GM12878 (cell line): ENCODE results near the gene RAE1. TPM values are rescaled to one million over a fixed set of nuclear protein-coding genes. Genes with fewer than 3 reads are reported as not detected.

ENCODE experiments used
- ATAC-seq: fragments of 200-7000 bp; cut with Tn5 transposase; 3 replicates; pipeline ENCODE4 v1.9.1; 2020; ENCODE audit warnings: mild to moderate bottlenecking, moderate library complexity
- BruUV-seq: library from RNA; stranded (reverse); fragments of 400-500 nt; replicated peaks from 2 replicates; lab custom pipeline; 2021; lab: Mats Ljungman, UMichigan
- CTCF ChIA-PET: fragments of 300-600 bp; sonication (Branson Sonifier 250); formaldehyde crosslinking; extraction: SDS; loops from one replicate; lab custom pipeline; 2021; ENCODE audit warnings: inconsistent platforms; lab: Yijun Ruan, JAX
- POLR2A ChIA-PET: fragments of 350-600 bp; formaldehyde crosslinking; extraction: SDS; loops from one replicate; lab custom pipeline; 2021; ENCODE audit warnings: inconsistent platforms; lab: Charles Lee
- RAD21 ChIA-PET: fragments of 300-600 bp; sonication (Branson Sonifier 250); formaldehyde crosslinking; loops from one replicate; lab custom pipeline; 2023; ENCODE audit warnings: antibody characterized with exemption; ENCODE audit not compliant: unreplicated experiment; lab: Charles Lee
- SMC1A ChIA-PET: fragments of 300-600 bp; sonication (Branson Sonifier 250); formaldehyde crosslinking; loops from one replicate; lab custom pipeline; 2023; ENCODE audit not compliant: unreplicated experiment, uncharacterized antibody; lab: Charles Lee
- DNase-seq: peaks from one replicate; pipeline ENCODE4 v3.0.0-alpha.2; 2011; ENCODE audit warnings: low read depth, low spot score
- FAIRE-seq: peaks from 3 replicates; lab custom pipeline; 2011; peaks lifted over from hg19 to GRCh38; lab: Jason Lieb, UNC
- H2AFZ ChIP-seq: 2 replicates; pipeline ENCODE4 v1.6.0; 2011; ENCODE audit warnings: low read depth, low read length, control low read depth; ENCODE audit not compliant: control insufficient read depth
- H3K27ac ChIP-seq: 2 replicates; pipeline ENCODE4 v1.5.1; 2011; ENCODE audit warnings: control low read depth; ENCODE audit not compliant: control insufficient read depth, insufficient read depth
- H3K27me3 ChIP-seq, 2 experiments: replicated peaks in 1 of 2; 2 replicates each; pipeline versions ENCODE4 v1.6.0 to v1.6.1; 2011; ENCODE audit warnings: low read length in 1 of 2; ENCODE audit not compliant: control insufficient read depth in 2 of 2, insufficient read depth in 2 of 2
- H3K36me3 ChIP-seq, 2 experiments: 2 replicates each; pipeline ENCODE4 v1.5.1; 2011; ENCODE audit warnings: low read length in 1 of 2; ENCODE audit not compliant: control insufficient read depth in 2 of 2, insufficient read depth in 2 of 2
- H3K4me1 ChIP-seq: 2 replicates; pipeline ENCODE4 v1.6.1; 2011; ENCODE audit warnings: mild to moderate bottlenecking, low read length, moderate library complexity, mixed read lengths; ENCODE audit not compliant: control insufficient read depth, insufficient read depth
- H3K4me2 ChIP-seq: 2 replicates; pipeline ENCODE4 v1.6.0; 2011; ENCODE audit warnings: control low read depth; ENCODE audit not compliant: control insufficient read depth, insufficient read depth
- H3K4me3 ChIP-seq: fragments of 200-600 bp; sonication (generic); 2 replicates; pipeline ENCODE4 v1.5.1; 2016
- H3K79me2 ChIP-seq: 2 replicates; pipeline ENCODE4 v1.6.0; 2011; ENCODE audit warnings: low read length; ENCODE audit not compliant: control insufficient read depth, insufficient read depth
- H3K9ac ChIP-seq: 2 replicates; pipeline ENCODE4 v1.8.0; 2011; ENCODE audit warnings: low read length, control low read depth, mixed read lengths; ENCODE audit not compliant: control insufficient read depth, insufficient read depth
- H3K9me3 ChIP-seq: replicated peaks from 3 replicates; pipeline ENCODE4 v1.5.1; 2011; ENCODE audit warnings: mild to moderate bottlenecking, low read length; ENCODE audit not compliant: control insufficient read depth, insufficient read depth
- H4K20me1 ChIP-seq: 2 replicates; pipeline ENCODE4 v1.6.0; 2011; ENCODE audit not compliant: control insufficient read depth, insufficient read depth
- BCLAF1 ChIP-seq: fragments of 450-650 bp; IDR thresholded peaks from 2 replicates; pipeline ENCODE4 v1.6.1; 2017; ENCODE audit warnings: antibody characterized with exemption, mild to moderate bottlenecking, moderate library complexity
- BHLHE40 ChIP-seq, 2 experiments: fragments of 450-650 bp in 1 of 2; IDR thresholded peaks; 2 replicates each; pipeline ENCODE4 v1.6.1; 2011 to 2017; ENCODE audit warnings: low read depth in 2 of 2, borderline replicate concordance in 1 of 2, improper control_type of control experiment in 1 of 2, low read length in 1 of 2, mild to moderate bottlenecking in 1 of 2
- CUX1 ChIP-seq: IDR thresholded peaks from 2 replicates; pipeline ENCODE4 v1.6.1; 2012; ENCODE audit warnings: improper control_type of control experiment, low read depth, low read length; ENCODE audit not compliant: insufficient replicate concordance
- NR2C2 ChIP-seq: IDR thresholded peaks from 2 replicates; pipeline ENCODE4 v1.6.1; 2011; ENCODE audit warnings: borderline replicate concordance, low read depth; ENCODE audit not compliant: control insufficient read depth, insufficient read length
- PKNOX1 ChIP-seq: fragments of 450-650 bp; IDR thresholded peaks from 2 replicates; pipeline ENCODE4 v1.6.1; 2016; ENCODE audit warnings: mild to moderate bottlenecking
- POLR2A ChIP-seq: IDR thresholded peaks from 2 replicates; pipeline ENCODE4 v1.6.1; 2011; ENCODE audit warnings: low read depth, mild to moderate bottlenecking, low read length
- POLR2AphosphoS5 ChIP-seq: IDR thresholded peaks from 2 replicates; pipeline ENCODE4 v1.6.1; 2011; ENCODE audit warnings: mild to moderate bottlenecking, low read length, inconsistent platforms
- POU2F2 ChIP-seq: IDR thresholded peaks from 3 replicates; pipeline ENCODE4 v1.6.1; 2011; ENCODE audit warnings: low read depth, mild to moderate bottlenecking, low read length, borderline replicate concordance
- SIN3A ChIP-seq: IDR thresholded peaks from 2 replicates; pipeline ENCODE4 v1.6.1; 2012; ENCODE audit warnings: low read depth, low read length, improper control_type of control experiment
- SMARCA5 ChIP-seq: fragments of 450-650 bp; IDR thresholded peaks from 2 replicates; pipeline ENCODE4 v1.6.1; 2017; ENCODE audit warnings: mild to moderate bottlenecking
- SRF ChIP-seq, 2 experiments: IDR thresholded peaks; 2 replicates each; pipeline ENCODE4 v1.6.1; 2011; ENCODE audit warnings: low read depth in 2 of 2, low read length in 2 of 2, mild to moderate bottlenecking in 1 of 2, moderate library complexity in 1 of 2
- ZNF207 ChIP-seq: fragments of 450-650 bp; IDR thresholded peaks from 2 replicates; pipeline ENCODE4 v1.6.1; 2014; ENCODE audit warnings: antibody characterized with exemption, mild to moderate bottlenecking, borderline replicate concordance
- WGBS: methylation state at CpG from one replicate; pipeline ENCODE4 v1.1.6; 2016; ENCODE audit warnings: low lambda C conversion rate; ENCODE audit not compliant: insufficient replicate concordance, insufficient coverage; ENCODE audit errors: missing lambda C conversion rate; 5-methylcytosine and 5-hydroxymethylcytosine counted together
- in situ Hi-C: fragments of 300-500 bp; cut with MboI; formaldehyde crosslinking; loops from 9 replicates; pipeline ENCODE4 v1.14.3; 2018; ENCODE audit warnings: mixed read lengths
- intact Hi-C: fragments of 100-400 bp; cut with micrococcal nuclease; formaldehyde crosslinking; loops from one replicate; pipeline ENCODE4 v1.14.2; 2022; ENCODE audit not compliant: unreplicated experiment
- polyA plus RNA-seq, 11 experiments: library from polyadenylated mRNA; depleted of rRNA in 4 of 11; unstranded in 6 of 11; stranded (reverse) in 5 of 11; fragments of >200 nt; fragmentation: Nextera tagmentation in 4 of 11; fragmentation: Illumina TruSeq in 1 of 11; extraction: Ambion mirVana in 4 of 11; extraction: Trizol in 1 of 11; gene quantifications; 1 replicate in 1 of 11; 2 replicates in 10 of 11; pipeline versions ENCODE4 v1.2.1 to v1.2.3, GENCODE V29; 2011 to 2016; ENCODE audit warnings: inconsistent platforms in 2 of 11, missing spikeins in 2 of 11, low read depth in 1 of 11
- total RNA-seq, 4 experiments: library from RNA; depleted of rRNA in 3 of 4; stranded (reverse); fragments of >200 nt in 3 of 4; fragmentation: Illumina TruSeq in 1 of 4; extraction: Trizol in 1 of 4; gene quantifications; 2 replicates each; pipeline versions ENCODE4 v1.2.1 to v1.2.3, GENCODE V29; 2013 to 2021

RAE1 gene
- total and polyA plus RNA-seq, 10 of the 15 experiments (the other 5 are each of a cell fraction or from before 2014, with no cell fraction given): 28.7 to 107 (median 49.3) TPM

- H4K20me1 ChIP-seq: peaks cover 11% of the 10 kb centered on the region
- H3K79me2 ChIP-seq: peaks cover 95% of the 10 kb centered on the region
- 27% methylated on average over 16 of the region's 16 CpGs for WGBS
- FAIRE-seq: no peak
- intact Hi-C loops (loop anchor here (5.0 to 10.0 kb wide), 2 partner anchors 220 to 288 kb away; no protein-coding TSS in a partner anchor), in situ Hi-C loops (loop anchor here (10.0 to 25.0 kb wide), 4 partner anchors 288 to 1608 kb away; partner anchors contain the start of genes CTSZ and STX16)
- POLR2A ChIA-PET: interaction anchor here (0.5 to 6.9 kb wide), 9 partner anchors 8 to 96 kb away, joined by 3 to 58 read pairs (median 12); partner anchors contain the start of gene RBM38
- no peak for DNase-seq
- H3K4me1 ChIP-seq: peaks cover 72% of the 10 kb centered on the region
- peak overlapping the region; percentile 99 for H3K4me2 ChIP-seq
- RAD21 ChIA-PET: interaction anchor here (0.8 to 4.8 kb wide), 9 partner anchors 16 to 222 kb away, joined by 3 to 52 read pairs (median 4); no protein-coding TSS in a partner anchor
- no peak overlapping the region for H2AFZ ChIP-seq
- peak overlapping the region; percentile 97 for H3K27ac ChIP-seq
- ATAC-seq: peak; percentile 4
- CTCF ChIA-PET: interaction anchor here (0.7 to 4.4 kb wide), 7 partner anchors 16 to 101 kb away, joined by 3 to 28 read pairs (median 5); no protein-coding TSS in a partner anchor
- peaks cover 20 to 29% of the 10 kb centered on the region in 2 experiments for H3K36me3 ChIP-seq
- BruUV-seq: no TSS peak
- SMC1A ChIA-PET: interaction anchor here (1.8 to 4.7 kb wide), 8 partner anchors 14 to 101 kb away, joined by 6 to 29 read pairs (median 16); no protein-coding TSS in a partner anchor
- peak overlapping the region; percentile 77 for H3K9ac ChIP-seq
- H3K4me3 ChIP-seq: peak overlapping the region; percentile 59
- no peaks in the 10 kb centered on the region for H3K9me3 ChIP-seq
- H3K27me3 ChIP-seq: no peaks in the 10 kb centered on the region
- TF ChIP-seq SRF (IDR thresholded peaks at IDR 0.05; ENCODE audit: low read depth in 2 of 2, low read length in 2 of 2) (no peak), CUX1 (peak; percentile 23), POLR2A (peak; percentile 73), NR2C2 (no peak), PKNOX1 (peak; percentile 81), POLR2AphosphoS5 (peak; percentile 67), SMARCA5 (0 out of 2 replicates have a peak, but pooled peaks have one; percentile 2), POU2F2 (peak; percentile 16; the same call in 1 of the 3 replicates), BCLAF1 (no peak), BHLHE40 (IDR thresholded peaks at IDR 0.05; ENCODE audit: borderline replicate concordance in 1 of 2, low read depth in 2 of 2, low read length in 1 of 2) (peak; percentile 44 to 76; a peak in 3 of 4 replicates), ZNF207 (no peak), SIN3A (no peak)
Measured at GRCh38 chr20:57396984-57397692, 46.1 kb downstream of the RAE1 start.
